ENCODE measurements around the gene MYH13.

Gene MYH13

GRCh38 chr17:10327640-10328039 lies 45.2 kb downstream of the MYH13 start:
- no peaks in the 10 kb centered on the region for H3K36me3 ChIP-seq
- no peak for TF ChIP-seq Cebpa-rat (IDR thresholded peaks at IDR 0.05)
- H3K4me1 ChIP-seq = no peaks in the 10 kb centered on the region
- no peaks in the 10 kb centered on the region for H3K9me3 ChIP-seq
- H3K4me3 ChIP-seq = no peak overlapping the region
- no peak overlapping the region for H3K9ac ChIP-seq
- no peak overlapping the region for H3K4me2 ChIP-seq
- no peak overlapping the region for H3K27ac ChIP-seq
- no peaks in the 10 kb centered on the region for H4K20me1 ChIP-seq
- no peaks in the 10 kb centered on the region for H3K27me3 ChIP-seq

- no peak overlapping the region for H3K27ac ChIP-seq
- no peaks in the 10 kb centered on the region for H3K27me3 ChIP-seq
- H3K36me3 ChIP-seq = no peaks in the 10 kb centered on the region
- no peak for TF ChIP-seq Cebpa-rat (IDR thresholded peaks at IDR 0.05)
- H3K4me1 ChIP-seq = no peaks in the 10 kb centered on the region
- H3K4me2 ChIP-seq = no peak overlapping the region
- no peak overlapping the region for H3K4me3 ChIP-seq
- H3K9ac ChIP-seq = no peak overlapping the region
- no peaks in the 10 kb centered on the region for H3K9me3 ChIP-seq
- H4K20me1 ChIP-seq = no peaks in the 10 kb centered on the region
These were observed 47.6 kb downstream of the MYH13 start for GRCh38 chr17:10325031-10325695.

DNA sequence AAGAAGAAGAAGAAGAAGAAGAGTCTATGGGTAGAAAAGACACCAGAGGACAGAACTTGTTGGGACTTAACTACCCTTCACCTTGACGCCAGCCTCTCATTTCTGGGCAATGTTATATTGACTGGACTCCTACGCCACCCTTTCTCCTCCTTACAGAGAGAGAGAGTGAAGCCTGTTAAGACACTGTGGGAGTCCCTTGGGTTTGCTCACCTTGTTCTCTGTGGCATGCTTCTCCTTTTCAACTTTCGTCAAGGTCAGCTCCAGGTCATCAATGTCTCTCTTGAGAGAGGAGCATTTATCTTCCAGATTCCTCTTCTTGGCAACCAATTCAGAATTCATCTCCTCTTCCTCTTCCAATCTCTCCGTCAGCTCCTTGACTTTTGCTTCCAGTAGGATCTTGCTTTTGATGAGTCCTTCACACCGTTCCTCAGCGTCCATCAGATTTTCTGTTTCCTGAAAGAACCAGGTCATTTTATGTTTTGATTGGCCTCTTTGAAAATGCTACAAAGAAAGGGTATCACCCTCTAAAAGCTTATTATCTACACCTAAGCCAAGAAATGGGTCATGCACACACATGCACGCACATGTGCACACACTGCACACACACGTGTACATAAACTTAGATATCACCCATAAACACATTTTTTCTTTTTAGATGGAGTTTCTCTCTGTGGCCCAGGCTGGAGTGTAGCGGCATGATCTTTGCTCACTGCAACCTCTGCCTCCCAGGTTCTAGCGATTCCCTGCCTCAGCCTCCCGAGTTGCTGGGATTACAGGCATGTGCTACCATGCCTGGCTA lies 48.8 kb downstream of the MYH13 start:
- H3K27ac ChIP-seq = no peak overlapping the region
- H3K36me3 ChIP-seq = no peaks in the 10 kb centered on the region
- no peak overlapping the region for H3K9ac ChIP-seq
- H3K4me2 ChIP-seq = no peak overlapping the region
- H3K9me3 ChIP-seq = no peaks in the 10 kb centered on the region
- no peak for TF ChIP-seq Cebpa-rat (IDR thresholded peaks at IDR 0.05)
- no peak overlapping the region for H3K4me3 ChIP-seq
- no peaks in the 10 kb centered on the region for H4K20me1 ChIP-seq
- H3K4me1 ChIP-seq = no peaks in the 10 kb centered on the region
- H3K27me3 ChIP-seq = no peaks in the 10 kb centered on the region

- no peaks in the 10 kb centered on the region for H4K20me1 ChIP-seq
- no peak overlapping the region for H3K4me3 ChIP-seq
- no peak for TF ChIP-seq Cebpa-rat (IDR thresholded peaks at IDR 0.05)
- no peaks in the 10 kb centered on the region for H3K27me3 ChIP-seq
- no peak overlapping the region for H3K9ac ChIP-seq
- no peaks in the 10 kb centered on the region for H3K4me1 ChIP-seq
- H3K27ac ChIP-seq = no peak overlapping the region
- no peaks in the 10 kb centered on the region for H3K9me3 ChIP-seq
- H3K36me3 ChIP-seq = no peaks in the 10 kb centered on the region
- no peak overlapping the region for H3K4me2 ChIP-seq
These were observed 54.3 kb downstream of the MYH13 start for GRCh38 chr17:10318535-10318934.

DNA sequence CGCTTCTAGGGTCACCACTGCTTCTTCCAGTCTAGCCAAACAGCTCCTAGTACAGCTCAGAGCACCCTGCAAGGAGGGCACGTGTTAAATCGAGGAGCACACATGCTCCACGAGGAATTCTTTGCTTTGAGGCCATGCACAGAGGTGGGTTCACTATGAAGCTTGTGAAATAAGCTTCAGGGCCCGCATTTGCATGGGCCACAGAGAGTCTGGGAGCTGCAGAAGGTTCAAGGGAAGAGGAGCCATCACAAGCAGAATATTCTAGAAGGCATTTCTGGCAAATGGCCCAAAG lies 55.3 kb downstream of the MYH13 start:
- H3K9me3 ChIP-seq = no peaks in the 10 kb centered on the region
- H3K9ac ChIP-seq = no peak overlapping the region
- no peak for TF ChIP-seq Cebpa-rat (IDR thresholded peaks at IDR 0.05)
- H3K4me2 ChIP-seq = no peak overlapping the region
- no peak overlapping the region for H3K4me3 ChIP-seq
- no peaks in the 10 kb centered on the region for H3K36me3 ChIP-seq
- H3K27me3 ChIP-seq = no peaks in the 10 kb centered on the region
- H3K27ac ChIP-seq = no peak overlapping the region
- no peaks in the 10 kb centered on the region for H4K20me1 ChIP-seq
- H3K4me1 ChIP-seq = no peaks in the 10 kb centered on the region

- Histone ChIP-seq H3K4me1 (no peaks in the 10 kb centered on the region), H3K9me3 (no peaks in the 10 kb centered on the region), H4K20me1 (no peaks in the 10 kb centered on the region), H3K4me3 (no peak overlapping the region), H3K9ac (no peak overlapping the region), H3K36me3 (no peaks in the 10 kb centered on the region), H3K27ac (no peak overlapping the region), H3K4me2 (no peak overlapping the region), H3K27me3 (no peaks in the 10 kb centered on the region)
- no peak for TF ChIP-seq Cebpa-rat (IDR thresholded peaks at IDR 0.05)
These were observed 55.8 kb downstream of the MYH13 start for GRCh38 chr17:10316801-10317542.

DNA sequence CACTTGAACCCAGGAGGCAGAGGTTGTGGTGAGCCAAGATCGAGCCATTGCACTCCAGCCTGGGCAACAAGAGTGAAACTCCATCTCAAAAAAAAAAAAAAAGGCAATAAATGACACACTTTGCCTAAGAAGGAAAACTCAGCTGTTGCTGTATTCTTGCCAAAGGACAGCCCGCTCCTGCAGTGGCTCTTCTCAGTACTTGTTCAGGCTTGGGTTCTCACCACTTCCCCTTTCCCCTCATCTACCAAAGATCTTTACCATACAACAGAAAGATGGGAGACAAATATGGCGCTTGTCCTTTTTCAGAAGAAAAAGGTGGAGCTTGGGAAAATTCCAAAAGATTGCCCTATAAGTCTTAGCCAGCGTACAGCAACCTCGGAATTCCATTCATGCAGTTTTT lies 58.5 kb downstream of the MYH13 start:
- no peak overlapping the region for H3K4me2 ChIP-seq
- no peaks in the 10 kb centered on the region for H3K4me1 ChIP-seq
- no peaks in the 10 kb centered on the region; the same call in 1 of the 2 replicates for H3K9me3 ChIP-seq
- no peak for TF ChIP-seq Cebpa-rat (IDR thresholded peaks at IDR 0.05)
- no peak overlapping the region for H3K4me3 ChIP-seq
- H3K9ac ChIP-seq = no peak overlapping the region
- no peaks in the 10 kb centered on the region for H3K36me3 ChIP-seq
- no peak overlapping the region for H3K27ac ChIP-seq
- no peaks in the 10 kb centered on the region for H3K27me3 ChIP-seq
- H4K20me1 ChIP-seq = no peaks in the 10 kb centered on the region

- Histone ChIP-seq H3K4me1 (no peaks in the 10 kb centered on the region), H3K4me2 (no peak overlapping the region), H3K9ac (no peak overlapping the region), H3K36me3 (no peaks in the 10 kb centered on the region), H3K4me3 (no peak overlapping the region), H3K27ac (no peak overlapping the region), H3K27me3 (no peaks in the 10 kb centered on the region), H3K9me3 (no peaks in the 10 kb centered on the region; the same call in 1 of the 2 replicates), H4K20me1 (no peaks in the 10 kb centered on the region)
- TF ChIP-seq Cebpa-rat (IDR thresholded peaks at IDR 0.05) = no peak
These were observed 59.7 kb downstream of the MYH13 start for GRCh38 chr17:10313037-10313672.

DNA sequence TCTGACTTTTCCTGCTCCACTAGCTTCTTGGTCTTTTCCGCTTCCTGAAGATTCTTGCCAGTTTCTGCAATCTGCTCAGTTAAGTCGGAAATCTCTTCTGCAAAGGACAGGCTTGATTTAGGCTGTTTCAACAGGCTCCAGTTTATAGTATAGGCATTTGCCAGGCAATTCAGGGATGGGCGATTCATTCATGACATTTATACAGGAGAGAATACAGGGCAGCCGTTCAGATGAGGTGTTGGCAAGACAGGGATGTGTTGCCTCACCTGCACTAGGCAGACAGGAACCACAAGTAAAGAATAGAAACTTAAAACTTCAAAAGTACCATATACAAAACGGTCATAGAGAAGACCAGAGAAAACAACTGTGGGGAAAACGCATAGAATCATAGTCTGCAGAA lies 61.7 kb downstream of the MYH13 start:
- Histone ChIP-seq H3K4me3 (no peak overlapping the region), H3K27me3 (no peaks in the 10 kb centered on the region), H3K36me3 (no peaks in the 10 kb centered on the region), H3K4me2 (no peak overlapping the region), H4K20me1 (no peaks in the 10 kb centered on the region), H3K27ac (no peak overlapping the region), H3K9me3 (no peaks in the 10 kb centered on the region; the same call in 1 of the 2 replicates), H3K4me1 (no peaks in the 10 kb centered on the region), H3K9ac (no peak overlapping the region)
- no peak for TF ChIP-seq Cebpa-rat (IDR thresholded peaks at IDR 0.05)
